Measurements from ENCODE around the gene KRT79. TPM values are rescaled to one million over a fixed set of nuclear protein-coding genes. Genes with fewer than 3 reads are reported as not detected.

The KRT79 gene
- total and polyA plus RNA-seq, 2 experiments from 2014 or later: 0.07 TPM; not detected in 1

- Histone ChIP-seq H3K4me1 (ENCODE audit: insufficient read depth) (no peaks in the 10 kb centered on the region), H3K27me3 (peaks cover 17% of the 10 kb centered on the region), H3K4me2 (no peak overlapping the region), H3K9me3 (ENCODE audit: low read depth) (no peaks in the 10 kb centered on the region), H3K9me2 (replicated peaks; ENCODE audit: insufficient read depth) (no peaks in the 10 kb centered on the region), H4K20me1 (ENCODE audit: insufficient read depth, poor library complexity, severe bottlenecking) (no peaks in the 10 kb centered on the region), H3K36me3 (replicated peaks; ENCODE audit: insufficient read depth, low read depth) (no peaks in the 10 kb centered on the region), H2AFZ (no peak overlapping the region), H3K79me2 (no peaks in the 10 kb centered on the region), H3K27ac (no peak overlapping the region), H3K4me3 (no peak overlapping the region)
- DNase-seq (ENCODE audit: low spot score): no peak
- TF ChIP-seq EZH2phosphoT487 (IDR thresholded peaks at IDR 0.05; ENCODE audit: low read depth, severe bottlenecking, unreplicated experiment): no peak
- TF ChIP-seq CTCF (IDR thresholded peaks at IDR 0.05; ENCODE audit: poor library complexity): no peak
- TF ChIP-seq EZH2 (IDR thresholded peaks at IDR 0.05; ENCODE audit: borderline replicate concordance): no peak
- 92% methylated on average over 6 of the region's 6 CpGs for WGBS (ENCODE audit: low lambda C conversion rate, missing lambda C conversion rate)
These were observed 3.9 kb upstream of the KRT79 start for GRCh38 chr12:52837781-52838608.

- H3K9me3 ChIP-seq (ENCODE audit: low read depth): no peaks in the 10 kb centered on the region
- H2AFZ ChIP-seq: no peak overlapping the region
- no peaks in the 10 kb centered on the region for H3K79me2 ChIP-seq
- no peaks in the 10 kb centered on the region for H4K20me1 ChIP-seq (ENCODE audit: insufficient read depth, poor library complexity, severe bottlenecking)
- DNase-seq (ENCODE audit: low spot score): peak; percentile 46
- TF ChIP-seq EZH2phosphoT487 (IDR thresholded peaks at IDR 0.05; ENCODE audit: low read depth, severe bottlenecking, unreplicated experiment) (no peak), EZH2 (IDR thresholded peaks at IDR 0.05; ENCODE audit: borderline replicate concordance) (no peak), CTCF (IDR thresholded peaks at IDR 0.05; ENCODE audit: poor library complexity) (no peak)
- no peak overlapping the region for H3K27ac ChIP-seq
- no peaks in the 10 kb centered on the region for H3K4me1 ChIP-seq (ENCODE audit: insufficient read depth)
- WGBS (ENCODE audit: low lambda C conversion rate, missing lambda C conversion rate): 82% methylated on average over 9 of the region's 9 CpGs
- H3K9me2 ChIP-seq (replicated peaks; ENCODE audit: insufficient read depth): no peaks in the 10 kb centered on the region
- peaks cover 17% of the 10 kb centered on the region for H3K27me3 ChIP-seq
- H3K4me3 ChIP-seq: no peak overlapping the region
- no peaks in the 10 kb centered on the region for H3K36me3 ChIP-seq (replicated peaks; ENCODE audit: insufficient read depth, low read depth)
- no peak overlapping the region for H3K4me2 ChIP-seq
These were observed 3.3 kb upstream of the KRT79 start for GRCh38 chr12:52837413-52837741.

DNA sequence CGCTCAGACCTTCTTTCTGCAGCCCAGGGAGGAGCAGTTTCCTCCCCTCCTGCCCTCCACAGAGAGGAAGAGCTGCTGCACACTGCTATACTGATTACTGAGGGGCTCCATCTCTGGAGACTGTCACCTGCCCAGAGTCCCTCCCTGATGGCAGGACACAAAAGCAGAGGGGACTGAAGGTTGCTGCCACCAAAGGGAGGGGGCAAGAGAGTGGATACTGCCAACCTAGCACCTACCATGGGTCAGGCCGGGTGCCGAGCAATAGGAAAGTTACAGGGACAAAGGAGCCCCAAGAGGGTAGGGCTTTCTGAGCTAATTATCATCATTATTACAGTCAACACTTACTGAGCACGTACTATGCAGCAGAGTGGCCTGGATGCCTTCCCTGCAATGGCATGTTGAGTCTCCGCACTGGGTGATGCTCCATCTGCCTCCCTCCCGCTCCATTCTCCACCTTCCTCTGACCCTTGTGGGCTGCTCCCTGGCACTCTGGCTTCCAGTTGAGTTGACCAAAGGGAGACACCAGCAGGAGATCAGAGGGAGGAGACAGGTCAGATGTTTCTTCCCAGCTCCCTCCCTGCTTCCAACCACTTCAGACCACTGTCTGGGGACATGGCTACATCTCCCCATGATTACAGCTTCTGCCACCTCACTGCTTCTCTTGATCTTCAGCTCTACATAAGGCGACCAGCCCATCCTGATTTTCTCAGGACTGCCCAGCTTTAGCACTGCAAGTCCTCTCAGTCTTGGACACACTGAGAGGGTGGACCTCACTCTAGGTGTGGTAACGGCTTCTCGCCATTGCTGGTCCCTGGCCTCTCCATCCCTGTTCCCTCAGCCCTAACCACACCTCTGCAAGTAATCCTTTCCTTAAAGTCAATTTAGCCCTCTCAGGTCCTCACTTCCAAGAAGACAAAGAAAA lies 2.6 kb upstream of the KRT79 start:
- H4K20me1 ChIP-seq (ENCODE audit: insufficient read depth, poor library complexity, severe bottlenecking): no peaks in the 10 kb centered on the region
- no peak for TF ChIP-seq CTCF (IDR thresholded peaks at IDR 0.05; ENCODE audit: poor library complexity)
- no peak for TF ChIP-seq EZH2phosphoT487 (IDR thresholded peaks at IDR 0.05; ENCODE audit: low read depth, severe bottlenecking, unreplicated experiment)
- no peak for TF ChIP-seq EZH2 (IDR thresholded peaks at IDR 0.05; ENCODE audit: borderline replicate concordance)
- no peak overlapping the region for H3K4me2 ChIP-seq
- no peaks in the 10 kb centered on the region for H3K9me3 ChIP-seq (ENCODE audit: low read depth)
- no peak overlapping the region for H3K27ac ChIP-seq
- H3K9me2 ChIP-seq (replicated peaks; ENCODE audit: insufficient read depth): no peaks in the 10 kb centered on the region
- no peaks in the 10 kb centered on the region for H3K36me3 ChIP-seq (replicated peaks; ENCODE audit: insufficient read depth, low read depth)
- H3K4me1 ChIP-seq (ENCODE audit: insufficient read depth): no peaks in the 10 kb centered on the region
- H3K79me2 ChIP-seq: no peaks in the 10 kb centered on the region
- no peak overlapping the region for H2AFZ ChIP-seq
- H3K27me3 ChIP-seq: peaks cover 17% of the 10 kb centered on the region
- WGBS (ENCODE audit: low lambda C conversion rate, missing lambda C conversion rate): 90% methylated on average over 9 of the region's 9 CpGs
- no peak overlapping the region for H3K4me3 ChIP-seq
- DNase-seq (ENCODE audit: low spot score): no peak
